ENCODE measurements around the gene HLA-DMA. TPM values are rescaled to one million over a fixed set of nuclear protein-coding genes. Genes with fewer than 3 reads are reported as not detected.
A peak's percentile ranks its signal among the peaks of the same experiment; 100 is the strongest.

The HLA-DMA gene
- total RNA-seq, 2 donors from 2014 or later: 4.9 to 19.0 TPM

DNA sequence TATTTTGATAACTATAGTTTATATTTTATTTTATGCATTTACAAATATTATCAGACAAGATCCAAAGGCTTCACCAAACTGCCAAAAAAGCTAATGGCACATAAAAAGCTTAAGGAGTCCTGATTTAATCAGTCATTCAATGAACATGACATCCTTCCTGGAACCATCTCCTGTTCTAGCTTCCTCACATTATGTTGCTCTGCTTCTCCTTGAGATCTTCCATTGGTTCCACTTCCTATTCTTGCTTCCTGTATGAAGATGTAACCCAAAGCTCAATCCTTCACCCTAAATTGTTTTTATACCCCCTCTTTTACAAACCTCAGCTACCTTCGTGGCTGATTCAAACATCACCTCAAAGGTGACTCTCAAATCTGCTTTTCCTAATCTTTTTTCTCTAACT lies 11.0 kb upstream of the HLA-DMA start:
- Histone ChIP-seq H3K4me3 (ENCODE audit: low read length) (no peak overlapping the region), H3K4me1 (ENCODE audit: control insufficient read depth, insufficient read depth, low read length) (no peaks in the 10 kb centered on the region), H3K9ac (ENCODE audit: extremely low read depth, low read length, poor library complexity, severe bottlenecking) (no peak overlapping the region), H3K27me3 (ENCODE audit: control insufficient read depth, insufficient read depth, low read length, poor library complexity, severe bottlenecking) (no peaks in the 10 kb centered on the region), H3K36me3 (ENCODE audit: control insufficient read depth, insufficient read depth, low read length) (no peaks in the 10 kb centered on the region), H3K9me3 (ENCODE audit: control insufficient read depth, low read length) (no peaks in the 10 kb centered on the region), H3K27ac (ENCODE audit: low read depth, low read length) (no peak overlapping the region)
- Mint-ChIP-seq H3K27ac (no peak overlapping the region), H3K36me3 (ENCODE audit: low read depth) (no peaks in the 10 kb centered on the region), H3K27me3 (ENCODE audit: insufficient read depth) (no peaks in the 10 kb centered on the region), H3K9me3 (peaks cover 6% of the 10 kb centered on the region), H3K4me1 (peaks cover 20% of the 10 kb centered on the region), H3K4me3 (no peak overlapping the region)
- TF ChIP-seq, protein P1, sequence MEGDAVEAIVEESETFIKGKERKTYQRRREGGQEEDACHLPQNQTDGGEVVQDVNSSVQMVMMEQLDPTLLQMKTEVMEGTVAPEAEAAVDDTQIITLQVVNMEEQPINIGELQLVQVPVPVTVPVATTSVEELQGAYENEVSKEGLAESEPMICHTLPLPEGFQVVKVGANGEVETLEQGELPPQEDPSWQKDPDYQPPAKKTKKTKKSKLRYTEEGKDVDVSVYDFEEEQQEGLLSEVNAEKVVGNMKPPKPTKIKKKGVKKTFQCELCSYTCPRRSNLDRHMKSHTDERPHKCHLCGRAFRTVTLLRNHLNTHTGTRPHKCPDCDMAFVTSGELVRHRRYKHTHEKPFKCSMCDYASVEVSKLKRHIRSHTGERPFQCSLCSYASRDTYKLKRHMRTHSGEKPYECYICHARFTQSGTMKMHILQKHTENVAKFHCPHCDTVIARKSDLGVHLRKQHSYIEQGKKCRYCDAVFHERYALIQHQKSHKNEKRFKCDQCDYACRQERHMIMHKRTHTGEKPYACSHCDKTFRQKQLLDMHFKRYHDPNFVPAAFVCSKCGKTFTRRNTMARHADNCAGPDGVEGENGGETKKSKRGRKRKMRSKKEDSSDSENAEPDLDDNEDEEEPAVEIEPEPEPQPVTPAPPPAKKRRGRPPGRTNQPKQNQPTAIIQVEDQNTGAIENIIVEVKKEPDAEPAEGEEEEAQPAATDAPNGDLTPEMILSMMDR (conservative IDR thresholded peaks at IDR 0.05): no peak
- DNase-seq: no peak
- WGBS, 2 experiments (ENCODE audit: insufficient coverage in 1 of 2, insufficient read length in 1 of 2): 67 to 86% methylated on average over 1 of the region's 1 CpG

DNA sequence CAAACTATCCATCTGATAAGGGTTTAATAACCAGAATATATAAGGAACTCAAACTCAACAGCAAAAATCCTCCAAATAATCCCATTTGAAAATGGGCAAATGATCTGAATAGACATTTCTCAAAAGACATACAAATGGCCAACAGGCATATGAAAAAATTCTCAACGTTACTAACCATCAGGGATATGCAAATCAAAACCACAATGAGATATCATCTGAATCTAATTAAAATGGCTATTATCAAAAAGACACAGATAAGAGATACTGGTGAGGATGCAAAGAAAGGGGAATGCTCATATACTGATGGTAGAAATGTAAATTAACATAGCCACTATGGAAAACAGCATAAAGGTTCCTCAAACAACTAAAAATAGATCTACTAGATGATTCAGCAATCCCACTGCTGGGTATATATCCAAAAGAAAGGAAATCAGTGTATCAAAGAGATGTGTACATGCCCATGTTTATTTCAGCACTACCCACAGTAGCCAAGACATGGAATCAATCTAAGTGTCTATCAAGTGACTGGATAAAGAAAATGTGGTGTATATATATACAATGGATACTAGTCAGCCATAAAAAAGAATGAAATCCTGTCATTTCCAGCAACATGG lies 9.4 kb upstream of the HLA-DMA start:
- Histone ChIP-seq H3K36me3 (ENCODE audit: control insufficient read depth, insufficient read depth, low read length) (no peaks in the 10 kb centered on the region), H3K27ac (ENCODE audit: low read depth, low read length) (no peak overlapping the region), H3K9ac (ENCODE audit: extremely low read depth, low read length, poor library complexity, severe bottlenecking) (no peak overlapping the region), H3K9me3 (ENCODE audit: control insufficient read depth, low read length) (no peaks in the 10 kb centered on the region), H3K27me3 (ENCODE audit: control insufficient read depth, insufficient read depth, low read length, poor library complexity, severe bottlenecking) (no peaks in the 10 kb centered on the region), H3K4me3 (ENCODE audit: low read length) (no peak overlapping the region), H3K4me1 (ENCODE audit: control insufficient read depth, insufficient read depth, low read length) (no peaks in the 10 kb centered on the region)
- H3K9me3 Mint-ChIP-seq: peaks cover 6% of the 10 kb centered on the region
- WGBS, 2 experiments (ENCODE audit: insufficient coverage in 1 of 2, insufficient read length in 1 of 2): 94% methylated on average over 1 of the region's 1 CpG; no CpG with 5 or more reads in 1 of the 2 experiments
- no peak overlapping the region for H3K27ac Mint-ChIP-seq
- H3K27me3 Mint-ChIP-seq (ENCODE audit: insufficient read depth): no peaks in the 10 kb centered on the region
- TF ChIP-seq, protein P1 (conservative IDR thresholded peaks at IDR 0.05): no peak
- H3K36me3 Mint-ChIP-seq (ENCODE audit: low read depth): no peaks in the 10 kb centered on the region
- no peak for DNase-seq
- no peak overlapping the region for H3K4me3 Mint-ChIP-seq
- H3K4me1 Mint-ChIP-seq: peaks cover 15% of the 10 kb centered on the region

DNA sequence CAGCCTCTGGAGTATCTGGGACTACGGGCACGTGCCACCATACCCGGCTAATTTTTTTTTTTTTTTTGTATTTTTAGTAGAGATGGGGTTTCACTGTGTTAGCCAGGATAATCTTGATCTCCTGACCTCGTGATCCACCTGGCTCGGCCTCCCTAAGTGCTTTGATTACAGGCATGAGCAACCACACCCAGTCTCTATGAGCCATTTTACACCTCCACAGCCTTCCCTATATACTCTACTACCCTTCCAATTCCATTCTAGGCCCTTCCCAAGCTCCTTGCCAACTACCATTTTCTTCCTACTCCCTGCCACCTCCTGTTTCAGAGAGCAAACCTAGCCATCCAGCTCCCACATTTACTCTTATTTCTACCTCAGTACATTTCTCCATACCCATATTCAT lies 7.7 kb upstream of the HLA-DMA start:
- TF ChIP-seq, protein P1 (conservative IDR thresholded peaks at IDR 0.05): no peak
- Mint-ChIP-seq H3K4me1 (peaks cover 7% of the 10 kb centered on the region), H3K27ac (no peak overlapping the region), H3K36me3 (ENCODE audit: low read depth) (no peaks in the 10 kb centered on the region), H3K4me3 (no peak overlapping the region), H3K27me3 (ENCODE audit: insufficient read depth) (peaks cover 2% of the 10 kb centered on the region), H3K9me3 (peaks cover 6% of the 10 kb centered on the region)
- H3K9ac ChIP-seq (ENCODE audit: extremely low read depth, low read length, poor library complexity, severe bottlenecking): no peak overlapping the region
- no peaks in the 10 kb centered on the region for H3K27me3 ChIP-seq (ENCODE audit: control insufficient read depth, insufficient read depth, low read length, poor library complexity, severe bottlenecking)
- H3K9me3 ChIP-seq (ENCODE audit: control insufficient read depth, low read length): no peaks in the 10 kb centered on the region
- no peaks in the 10 kb centered on the region for H3K36me3 ChIP-seq (ENCODE audit: control insufficient read depth, insufficient read depth, low read length)
- no peak overlapping the region for H3K27ac ChIP-seq (ENCODE audit: low read depth, low read length)
- DNase-seq: peak; percentile 5
- H3K4me1 ChIP-seq (ENCODE audit: control insufficient read depth, insufficient read depth, low read length): no peaks in the 10 kb centered on the region
- 98% methylated on average over 2 of the region's 5 CpGs; no CpG with 5 or more reads in 1 of the 2 experiments for WGBS, 2 experiments (ENCODE audit: insufficient coverage in 1 of 2, insufficient read length in 1 of 2)
- no peak overlapping the region for H3K4me3 ChIP-seq (ENCODE audit: low read length)
